Measurements from ENCODE around the gene PTGER2. TPM values are rescaled to one million over a fixed set of nuclear protein-coding genes. Genes with fewer than 3 reads are reported as not detected.

PTGER2 gene
- total RNA-seq, 1 experiment from 2014 or later, result not detected

- no TSS peak for BruUV-seq (replicated peaks)
- H3K27ac ChIP-seq (ENCODE audit: low read depth, low read length, poor library complexity, severe bottlenecking), result no peak overlapping the region
- intact Hi-C loops (cut with micrococcal nuclease; ENCODE audit: unreplicated experiment), result no loop called here
Measured at GRCh38 chr14:52354242-52354641, 40.1 kb downstream of the PTGER2 start.

GRCh38 chr14:52355016-52355431, 40.9 kb downstream of the PTGER2 start:
- intact Hi-C loops (cut with micrococcal nuclease; ENCODE audit: unreplicated experiment), result no loop called here
- no peaks in the 10 kb centered on the region for H3K27me3 ChIP-seq (replicated peaks; ENCODE audit: insufficient read depth, low read depth, low read length, poor library complexity)
- H3K9me3 ChIP-seq (ENCODE audit: low read depth, low read length, poor library complexity, severe bottlenecking), result no peaks in the 10 kb centered on the region
- H3K27ac ChIP-seq (ENCODE audit: low read depth, low read length, poor library complexity, severe bottlenecking), result no peak overlapping the region
- no TSS peak for BruUV-seq (replicated peaks)
- no peak overlapping the region for H3K4me3 ChIP-seq (ENCODE audit: low read depth, low read length, poor library complexity, severe bottlenecking)
- DNase-seq (ENCODE audit: low spot score), result no peak
- POLR2A ChIA-PET (ENCODE audit: low non-redundant PET), result no interaction called here
- peaks cover 3% of the 10 kb centered on the region for H3K4me1 ChIP-seq (ENCODE audit: insufficient read depth, low read length, poor library complexity, severe bottlenecking)
- H3K36me3 ChIP-seq (ENCODE audit: insufficient read depth, low read length, poor library complexity, severe bottlenecking), result no peaks in the 10 kb centered on the region
- CTCF ChIA-PET, result no interaction called here
- TF ChIP-seq CTCF (conservative IDR thresholded peaks at IDR 0.05; ENCODE audit: low read depth, low read length), result no peak

More at GRCh38 chr14:52354242-52354641, 40.1 kb downstream of the PTGER2 start:
- H3K36me3 ChIP-seq (ENCODE audit: insufficient read depth, low read length, poor library complexity, severe bottlenecking), result no peaks in the 10 kb centered on the region
- no peaks in the 10 kb centered on the region for H3K9me3 ChIP-seq (ENCODE audit: low read depth, low read length, poor library complexity, severe bottlenecking)
- no peak for DNase-seq (ENCODE audit: low spot score)
- TF ChIP-seq CTCF (conservative IDR thresholded peaks at IDR 0.05; ENCODE audit: low read depth, low read length) (no peak), EZH2 (IDR thresholded peaks at IDR 0.05; ENCODE audit: borderline replicate concordance, low read depth, low read length, poor library complexity, severe bottlenecking) (no peak)
- H3K4me1 ChIP-seq (ENCODE audit: insufficient read depth, low read length, poor library complexity, severe bottlenecking), result peaks cover 3% of the 10 kb centered on the region
- no peaks in the 10 kb centered on the region for H3K27me3 ChIP-seq (replicated peaks; ENCODE audit: insufficient read depth, low read depth, low read length, poor library complexity)
- H3K4me3 ChIP-seq (ENCODE audit: low read depth, low read length, poor library complexity, severe bottlenecking), result no peak overlapping the region
- CTCF ChIA-PET, result no interaction called here
- POLR2A ChIA-PET (ENCODE audit: low non-redundant PET), result interaction anchor here (0.6 kb wide), 1 partner anchor 374 kb away, joined by 3 read pairs; no protein-coding TSS in a partner anchor

GRCh38 chr14:52355526-52355925, 41.4 kb downstream of the PTGER2 start:
- TF ChIP-seq CTCF (conservative IDR thresholded peaks at IDR 0.05; ENCODE audit: low read depth, low read length) (no peak), EZH2 (IDR thresholded peaks at IDR 0.05; ENCODE audit: borderline replicate concordance, low read depth, low read length, poor library complexity, severe bottlenecking) (no peak)
- H3K9me3 ChIP-seq (ENCODE audit: low read depth, low read length, poor library complexity, severe bottlenecking), result no peaks in the 10 kb centered on the region
- H3K4me3 ChIP-seq (ENCODE audit: low read depth, low read length, poor library complexity, severe bottlenecking), result no peak overlapping the region
- H3K27me3 ChIP-seq (replicated peaks; ENCODE audit: insufficient read depth, low read depth, low read length, poor library complexity), result no peaks in the 10 kb centered on the region
- H3K27ac ChIP-seq (ENCODE audit: low read depth, low read length, poor library complexity, severe bottlenecking), result no peak overlapping the region
- BruUV-seq (replicated peaks), result no TSS peak
- intact Hi-C loops (cut with micrococcal nuclease; ENCODE audit: unreplicated experiment), result no loop called here
- H3K4me1 ChIP-seq (ENCODE audit: insufficient read depth, low read length, poor library complexity, severe bottlenecking), result peaks cover 3% of the 10 kb centered on the region
- no peak for DNase-seq (ENCODE audit: low spot score)
- ChIA-PET POLR2A (ENCODE audit: low non-redundant PET) (no interaction called here), CTCF (no interaction called here)
- H3K36me3 ChIP-seq (ENCODE audit: insufficient read depth, low read length, poor library complexity, severe bottlenecking), result no peaks in the 10 kb centered on the region

Data from A673 (cell line).